ENCODE measurements around the gene NANOS2. TPM values are rescaled to one million over a fixed set of nuclear protein-coding genes. Genes with fewer than 3 reads are reported as not detected.
A peak's percentile ranks its signal among the peaks of the same experiment; 100 is the strongest.

Gene NANOS2
- total RNA-seq, 1 experiment from 2014 or later = not detected

- CTCF ChIA-PET = no interaction called here
Measured at GRCh38 chr19:45929247-45929646, 14.7 kb upstream of the NANOS2 start.

GRCh38 chr19:45927565-45928261 is 13.1 kb upstream of the NANOS2 start:
- DNase-seq (peak; percentile 95), ATAC-seq (peak; percentile 99)
- BruUV-seq (replicated peaks) = no TSS peak
- H3K4me1 ChIP-seq (ENCODE audit: insufficient read depth, low read length) = peaks cover 5% of the 10 kb centered on the region
- ChIA-PET CTCF (interaction anchor here (0.6 kb wide), 1 partner anchor 877 kb away, joined by 4 read pairs; no protein-coding TSS in a partner anchor), POLR2A (ENCODE audit: unreplicated experiment) (no interaction called here)
- no peaks in the 10 kb centered on the region for H3K36me3 ChIP-seq (ENCODE audit: low read depth, low read length)
- TF ChIP-seq CTCF (conservative IDR thresholded peaks at IDR 0.05; ENCODE audit: low read depth, low read length) = peak; percentile 28; the same call in 1 of the 2 replicates
- no peak for TF ChIP-seq EZH2phosphoT487 (IDR thresholded peaks at IDR 0.05; ENCODE audit: borderline replicate concordance, low read length)
- no peaks in the 10 kb centered on the region for H3K9me3 ChIP-seq (ENCODE audit: low read length)
- no peaks in the 10 kb centered on the region for H3K79me2 ChIP-seq (ENCODE audit: low read length)
- H2AFZ ChIP-seq (ENCODE audit: low read length) = peak overlapping the region; percentile 74
- intact Hi-C loops (cut with micrococcal nuclease) = loop anchor here (2.0 to 10.0 kb wide), 2 partner anchors 25 to 67 kb away; partner anchors contain the start of genes CCDC61 and MYPOP
- peak overlapping the region; percentile 70 for H3K4me2 ChIP-seq (ENCODE audit: low read length)
- H3K9me2 ChIP-seq (replicated peaks; ENCODE audit: low read length) = no peaks in the 10 kb centered on the region
- H3K4me3 ChIP-seq (ENCODE audit: low read length) = peak overlapping the region; percentile 61
- H3K27me3 ChIP-seq (ENCODE audit: low read length) = no peaks in the 10 kb centered on the region
- peak overlapping the region; percentile 46 for H3K9ac ChIP-seq (ENCODE audit: low read length)
- no peaks in the 10 kb centered on the region for H4K20me1 ChIP-seq (ENCODE audit: low read length)
- no peaks in the 10 kb centered on the region for H3F3A ChIP-seq (ENCODE audit: low read length, unreplicated experiment)
- no peak overlapping the region for H3K27ac ChIP-seq (ENCODE audit: low read length)

More at GRCh38 chr19:45929247-45929646, 14.7 kb upstream of the NANOS2 start:
- no peaks in the 10 kb centered on the region for H3K27me3 ChIP-seq (ENCODE audit: low read length)
- H3K36me3 ChIP-seq (ENCODE audit: low read depth, low read length) = no peaks in the 10 kb centered on the region
- no peak for TF ChIP-seq EZH2 (IDR thresholded peaks at IDR 0.05; ENCODE audit: low read length, unreplicated experiment)
- no peak for TF ChIP-seq EZH2phosphoT487 (IDR thresholded peaks at IDR 0.05; ENCODE audit: borderline replicate concordance, low read length)
- TF ChIP-seq CTCF (conservative IDR thresholded peaks at IDR 0.05; ENCODE audit: low read depth, low read length) = no peak
- intact Hi-C loops (cut with micrococcal nuclease) = loop anchor here (10.0 kb wide), 1 partner anchor 66 kb away; the partner anchor contains the start of gene CCDC61
- POLR2A ChIA-PET (ENCODE audit: unreplicated experiment) = no interaction called here
- H3K4me1 ChIP-seq (ENCODE audit: insufficient read depth, low read length) = peaks cover 5% of the 10 kb centered on the region
- H2AFZ ChIP-seq (ENCODE audit: low read length) = no peak overlapping the region
- H3K9me3 ChIP-seq (ENCODE audit: low read length) = no peaks in the 10 kb centered on the region
- H3F3A ChIP-seq (ENCODE audit: low read length, unreplicated experiment) = no peaks in the 10 kb centered on the region
- ATAC-seq = no peak
- H3K9ac ChIP-seq (ENCODE audit: low read length) = no peak overlapping the region
- no peaks in the 10 kb centered on the region for H3K79me2 ChIP-seq (ENCODE audit: low read length)
- H3K9me2 ChIP-seq (replicated peaks; ENCODE audit: low read length) = no peaks in the 10 kb centered on the region
- no TSS peak for BruUV-seq (replicated peaks)
- H4K20me1 ChIP-seq (ENCODE audit: low read length) = no peaks in the 10 kb centered on the region
- no peak for DNase-seq
- H3K27ac ChIP-seq (ENCODE audit: low read length) = no peak overlapping the region
- H3K4me3 ChIP-seq (ENCODE audit: low read length) = no peak overlapping the region
- H3K4me2 ChIP-seq (ENCODE audit: low read length) = no peak overlapping the region

GRCh38 chr19:45924891-45925447 is 10.4 kb upstream of the NANOS2 start:
- Histone ChIP-seq H3K27me3 (ENCODE audit: low read length) (no peaks in the 10 kb centered on the region), H3F3A (ENCODE audit: low read length, unreplicated experiment) (no peaks in the 10 kb centered on the region), H3K9me3 (ENCODE audit: low read length) (no peaks in the 10 kb centered on the region), H3K9me2 (replicated peaks; ENCODE audit: low read length) (no peaks in the 10 kb centered on the region), H2AFZ (ENCODE audit: low read length) (no peak overlapping the region), H4K20me1 (ENCODE audit: low read length) (no peaks in the 10 kb centered on the region), H3K79me2 (ENCODE audit: low read length) (no peaks in the 10 kb centered on the region), H3K4me1 (ENCODE audit: insufficient read depth, low read length) (peaks cover 5% of the 10 kb centered on the region), H3K27ac (ENCODE audit: low read length) (no peak overlapping the region), H3K36me3 (ENCODE audit: low read depth, low read length) (no peaks in the 10 kb centered on the region), H3K4me2 (ENCODE audit: low read length) (no peak overlapping the region), H3K4me3 (ENCODE audit: low read length) (no peak overlapping the region), H3K9ac (ENCODE audit: low read length) (no peak overlapping the region)
- POLR2A ChIA-PET (ENCODE audit: unreplicated experiment) = no interaction called here
- ATAC-seq = no peak
- DNase-seq = peak; percentile 10
- intact Hi-C loops (cut with micrococcal nuclease) = loop anchor here (10.0 kb wide), 1 partner anchor 70 kb away; the partner anchor contains the start of gene CCDC61
- TF ChIP-seq CTCF (conservative IDR thresholded peaks at IDR 0.05; ENCODE audit: low read depth, low read length) = no peak
- TF ChIP-seq EZH2phosphoT487 (IDR thresholded peaks at IDR 0.05; ENCODE audit: borderline replicate concordance, low read length) = no peak
- no peak for TF ChIP-seq EZH2 (IDR thresholded peaks at IDR 0.05; ENCODE audit: low read length, unreplicated experiment)
- CTCF ChIA-PET = interaction anchor here (0.5 kb wide), 1 partner anchor 548 kb away, joined by 6 read pairs; no protein-coding TSS in a partner anchor
- no TSS peak for BruUV-seq (replicated peaks)
